Neural crest cell (in vitro differentiated cells): Measurements from ENCODE around the gene AKAP3. TPM values are rescaled to one million over a fixed set of nuclear protein-coding genes. Genes with fewer than 3 reads are reported as not detected.

Source experiments
- DNase-seq: peaks from one replicate; pipeline ENCODE4 v3.0.0; 2021; ENCODE audit warnings: low read depth, mixed read lengths, low spot score
- H3K27ac Mint-ChIP-seq: one replicate; pipeline ENCODE4 v1.8.0; 2021; ENCODE audit warnings: mild to moderate bottlenecking, mixed read lengths; ENCODE audit not compliant: unreplicated experiment
- H3K27me3 Mint-ChIP-seq: 2 replicates; pipeline ENCODE4 v1.8.0; 2021; ENCODE audit warnings: low read depth, mild to moderate bottlenecking, mixed read lengths
- H3K36me3 Mint-ChIP-seq: 2 replicates; pipeline ENCODE4 v1.8.0; 2021; ENCODE audit warnings: low read depth, mild to moderate bottlenecking, mixed read lengths
- H3K4me1 Mint-ChIP-seq: 2 replicates; pipeline ENCODE4 v1.8.0; 2021; ENCODE audit warnings: mixed read lengths
- H3K4me3 Mint-ChIP-seq: one replicate; pipeline ENCODE4 v1.8.0; 2021; ENCODE audit warnings: mild to moderate bottlenecking, mixed read lengths
- H3K9me3 Mint-ChIP-seq: 2 replicates; pipeline ENCODE4 v1.8.0; 2021; ENCODE audit warnings: mixed read lengths
- CTCF ChIP-seq: fragments of 200-600 bp; sonication (generic); conservative IDR thresholded peaks from 2 replicates; pipeline ENCODE4 v1.5.0; 2021; ENCODE audit warnings: antibody characterized with exemption, mild to moderate bottlenecking
- total RNA-seq: library from RNA; stranded (reverse); gene quantifications from 2 replicates; pipeline ENCODE4 v1.2.1, GENCODE V29; 2021

The AKAP3 gene
- total RNA-seq, 1 donor from 2014 or later, result 2.8 TPM

- Mint-ChIP-seq H3K27ac (no peak overlapping the region), H3K4me1 (no peaks in the 10 kb centered on the region), H3K36me3 (peaks cover 41% of the 10 kb centered on the region), H3K27me3 (no peaks in the 10 kb centered on the region), H3K4me3 (no peak overlapping the region), H3K9me3 (no peaks in the 10 kb centered on the region)
- no peak for DNase-seq
- no peak for TF ChIP-seq CTCF
Observed at GRCh38 chr12:4665236-4665635, 16.4 kb upstream of the AKAP3 start.

- no peak for TF ChIP-seq CTCF
- H3K27me3 Mint-ChIP-seq, result no peaks in the 10 kb centered on the region
- H3K4me1 Mint-ChIP-seq, result no peaks in the 10 kb centered on the region
- H3K36me3 Mint-ChIP-seq, result peaks cover 37% of the 10 kb centered on the region
- H3K27ac Mint-ChIP-seq, result no peak overlapping the region
- H3K4me3 Mint-ChIP-seq, result no peak overlapping the region
- H3K9me3 Mint-ChIP-seq, result no peaks in the 10 kb centered on the region
- no peak for DNase-seq
Observed at GRCh38 chr12:4663971-4664505, 15.2 kb upstream of the AKAP3 start.

GRCh38 chr12:4653691-4654090 lies 4.8 kb upstream of the AKAP3 start:
- Mint-ChIP-seq H3K4me3 (peak overlapping the region; percentile 14), H3K9me3 (no peaks in the 10 kb centered on the region), H3K4me1 (peaks cover 21% of the 10 kb centered on the region), H3K36me3 (no peaks in the 10 kb centered on the region), H3K27ac (no peak overlapping the region), H3K27me3 (no peaks in the 10 kb centered on the region)
- DNase-seq, result no peak
- no peak for TF ChIP-seq CTCF

- Mint-ChIP-seq H3K27ac (no peak overlapping the region), H3K9me3 (no peaks in the 10 kb centered on the region), H3K36me3 (no peaks in the 10 kb centered on the region), H3K4me1 (peaks cover 25% of the 10 kb centered on the region), H3K27me3 (no peaks in the 10 kb centered on the region), H3K4me3 (no peak overlapping the region)
- DNase-seq, result no peak
- TF ChIP-seq CTCF, result no peak
Observed at GRCh38 chr12:4653257-4653656, 4.4 kb upstream of the AKAP3 start.

GRCh38 chr12:4649358-4649661 lies 459 bp upstream of the AKAP3 start:
- Mint-ChIP-seq H3K4me3 (peak overlapping the region; percentile 95), H3K36me3 (no peaks in the 10 kb centered on the region), H3K27ac (peak overlapping the region; percentile 94), H3K27me3 (peaks cover 10% of the 10 kb centered on the region), H3K9me3 (no peaks in the 10 kb centered on the region), H3K4me1 (peaks cover 31% of the 10 kb centered on the region)
- no peak for DNase-seq
- TF ChIP-seq CTCF, result no peak

- DNase-seq, result no peak
- peaks cover 31% of the 10 kb centered on the region for H3K4me1 Mint-ChIP-seq
- H3K27ac Mint-ChIP-seq, result peak overlapping the region; percentile 94
- TF ChIP-seq CTCF, result no peak
- peak overlapping the region; percentile 95 for H3K4me3 Mint-ChIP-seq
- H3K9me3 Mint-ChIP-seq, result no peaks in the 10 kb centered on the region
- H3K36me3 Mint-ChIP-seq, result no peaks in the 10 kb centered on the region
- peaks cover 19% of the 10 kb centered on the region for H3K27me3 Mint-ChIP-seq
Observed at GRCh38 chr12:4648104-4648500, 749 bp downstream of the AKAP3 start.
